Measurements from ENCODE around the gene CASP7.

DNA sequence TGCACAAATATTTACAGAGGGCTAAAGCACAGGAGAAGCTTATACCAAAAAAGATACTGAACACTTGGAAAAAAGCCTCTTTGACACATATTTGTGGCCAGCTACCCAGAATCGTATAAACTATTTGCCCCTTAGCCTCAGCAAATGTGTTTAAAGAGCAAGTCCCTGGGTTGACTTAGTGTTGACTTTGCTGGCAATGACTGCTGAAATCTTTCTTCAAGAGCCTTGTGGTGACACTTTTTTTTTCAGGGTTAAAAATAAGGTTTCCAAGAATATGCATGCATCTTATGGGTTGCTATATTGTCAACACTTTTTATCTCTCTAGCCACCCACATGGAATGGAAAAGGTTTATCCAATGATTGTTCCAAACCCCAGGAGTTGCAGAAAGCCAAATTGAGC is 56.9 kb downstream of the CASP7 start:
- TF ChIP-seq, protein P1, sequence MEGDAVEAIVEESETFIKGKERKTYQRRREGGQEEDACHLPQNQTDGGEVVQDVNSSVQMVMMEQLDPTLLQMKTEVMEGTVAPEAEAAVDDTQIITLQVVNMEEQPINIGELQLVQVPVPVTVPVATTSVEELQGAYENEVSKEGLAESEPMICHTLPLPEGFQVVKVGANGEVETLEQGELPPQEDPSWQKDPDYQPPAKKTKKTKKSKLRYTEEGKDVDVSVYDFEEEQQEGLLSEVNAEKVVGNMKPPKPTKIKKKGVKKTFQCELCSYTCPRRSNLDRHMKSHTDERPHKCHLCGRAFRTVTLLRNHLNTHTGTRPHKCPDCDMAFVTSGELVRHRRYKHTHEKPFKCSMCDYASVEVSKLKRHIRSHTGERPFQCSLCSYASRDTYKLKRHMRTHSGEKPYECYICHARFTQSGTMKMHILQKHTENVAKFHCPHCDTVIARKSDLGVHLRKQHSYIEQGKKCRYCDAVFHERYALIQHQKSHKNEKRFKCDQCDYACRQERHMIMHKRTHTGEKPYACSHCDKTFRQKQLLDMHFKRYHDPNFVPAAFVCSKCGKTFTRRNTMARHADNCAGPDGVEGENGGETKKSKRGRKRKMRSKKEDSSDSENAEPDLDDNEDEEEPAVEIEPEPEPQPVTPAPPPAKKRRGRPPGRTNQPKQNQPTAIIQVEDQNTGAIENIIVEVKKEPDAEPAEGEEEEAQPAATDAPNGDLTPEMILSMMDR (IDR thresholded peaks at IDR 0.05; ENCODE audit: low read depth, low read length), result no peak
- TF ChIP-seq, protein P2, sequence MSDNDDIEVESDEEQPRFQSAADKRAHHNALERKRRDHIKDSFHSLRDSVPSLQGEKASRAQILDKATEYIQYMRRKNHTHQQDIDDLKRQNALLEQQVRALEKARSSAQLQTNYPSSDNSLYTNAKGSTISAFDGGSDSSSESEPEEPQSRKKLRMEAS (IDR thresholded peaks at IDR 0.05; ENCODE audit: low read depth, low read length), result no peak
- TF ChIP-seq POLR2A (IDR thresholded peaks at IDR 0.05; ENCODE audit: extremely low read depth, insufficient read length), result no peak
- TF ChIP-seq MYC (IDR thresholded peaks at IDR 0.05; ENCODE audit: low read depth, low read length), result no peak

Measured in NB4 (cell line).